HUES64 (cell line): ENCODE results near the gene NT5C1B.

Experiments
- H3K27ac ChIP-seq: 2 replicates; pipeline ENCODE4 v1.7.0; 2013; ENCODE audit warnings: low read depth, low read length, inconsistent platforms
- H3K27me3 ChIP-seq: 2 replicates; pipeline ENCODE4 v1.6.1; 2013; ENCODE audit warnings: mild to moderate bottlenecking, low read length; ENCODE audit not compliant: insufficient read depth
- H3K36me3 ChIP-seq: 2 replicates; pipeline ENCODE4 v1.6.1; 2013; ENCODE audit warnings: mild to moderate bottlenecking, low read length; ENCODE audit not compliant: insufficient read depth
- H3K4me1 ChIP-seq: 2 replicates; pipeline ENCODE4 v1.6.1; 2013; ENCODE audit warnings: mild to moderate bottlenecking, low read length, moderate library complexity; ENCODE audit not compliant: insufficient read depth
- H3K4me3 ChIP-seq: 2 replicates; pipeline ENCODE4 v1.5.1; 2013; ENCODE audit warnings: mild to moderate bottlenecking, low read length, moderate library complexity
- H3K9ac ChIP-seq: 2 replicates; pipeline ENCODE4 v1.6.1; 2013; ENCODE audit warnings: mild to moderate bottlenecking, low read depth, low read length
- H3K9me3 ChIP-seq: 2 replicates; pipeline ENCODE4 v1.6.1; 2013; ENCODE audit warnings: low read depth, low read length; ENCODE audit not compliant: insufficient read depth
- WGBS: fragments of 150-250, 120-280 bp; methylation state at CpG from one replicate; pipeline ENCODE4 v1.1.7; 2013; ENCODE audit warnings: missing lambda C conversion rate; 5-methylcytosine and 5-hydroxymethylcytosine counted together

NT5C1B gene

GRCh38 chr2:18550433-18550832 lies 38.9 kb downstream of the NT5C1B start:
- H3K4me1 ChIP-seq, result peaks cover 8% of the 10 kb centered on the region
- no peak overlapping the region for H3K9ac ChIP-seq
- peaks cover 16% of the 10 kb centered on the region for H3K36me3 ChIP-seq
- H3K27me3 ChIP-seq, result no peaks in the 10 kb centered on the region
- no peak overlapping the region for H3K27ac ChIP-seq
- no CpG with 5 or more reads among the region's 2 CpGs for WGBS
- no peaks in the 10 kb centered on the region for H3K9me3 ChIP-seq
- H3K4me3 ChIP-seq, result no peak overlapping the region

- no peak overlapping the region for H3K9ac ChIP-seq
- peaks cover 8% of the 10 kb centered on the region for H3K4me1 ChIP-seq
- H3K9me3 ChIP-seq, result no peaks in the 10 kb centered on the region
- WGBS, result 93% methylated on average over 2 of the region's 2 CpGs
- no peak overlapping the region for H3K4me3 ChIP-seq
- peaks cover 2% of the 10 kb centered on the region; the same call in 1 of the 2 replicates for H3K36me3 ChIP-seq
- no peaks in the 10 kb centered on the region for H3K27me3 ChIP-seq
- no peak overlapping the region for H3K27ac ChIP-seq
Measured at GRCh38 chr2:18549083-18549482, 40.3 kb downstream of the NT5C1B start.

- H3K4me1 ChIP-seq, result peaks cover 8% of the 10 kb centered on the region
- H3K27me3 ChIP-seq, result no peaks in the 10 kb centered on the region
- no peaks in the 10 kb centered on the region for H3K36me3 ChIP-seq
- 100% methylated on average over 1 of the region's 1 CpG for WGBS
- H3K9ac ChIP-seq, result no peak overlapping the region
- no peak overlapping the region for H3K27ac ChIP-seq
- H3K4me3 ChIP-seq, result no peak overlapping the region
- no peaks in the 10 kb centered on the region for H3K9me3 ChIP-seq
Measured at GRCh38 chr2:18548621-18549020, 40.7 kb downstream of the NT5C1B start.

GRCh38 chr2:18546567-18546966 lies 42.8 kb downstream of the NT5C1B start:
- Histone ChIP-seq H3K4me3 (no peak overlapping the region), H3K27ac (no peak overlapping the region), H3K9me3 (no peaks in the 10 kb centered on the region), H3K4me1 (peaks cover 8% of the 10 kb centered on the region), H3K9ac (no peak overlapping the region), H3K36me3 (no peaks in the 10 kb centered on the region), H3K27me3 (no peaks in the 10 kb centered on the region)
- 64% methylated on average over 2 of the region's 2 CpGs for WGBS

- Histone ChIP-seq H3K9ac (no peak overlapping the region), H3K27ac (no peak overlapping the region), H3K27me3 (no peaks in the 10 kb centered on the region), H3K36me3 (no peaks in the 10 kb centered on the region), H3K4me1 (peaks cover 8% of the 10 kb centered on the region), H3K4me3 (no peak overlapping the region), H3K9me3 (no peaks in the 10 kb centered on the region)
- 90% methylated on average over 4 of the region's 4 CpGs for WGBS
Measured at GRCh38 chr2:18545384-18545783, 44.0 kb downstream of the NT5C1B start.

GRCh38 chr2:18544171-18544570 lies 45.2 kb downstream of the NT5C1B start:
- Histone ChIP-seq H3K27ac (no peak overlapping the region), H3K4me1 (peaks cover 8% of the 10 kb centered on the region)
- WGBS, result 96% methylated on average over 3 of the region's 3 CpGs

GRCh38 chr2:18540872-18541271 lies 48.5 kb downstream of the NT5C1B start:
- H3K27ac ChIP-seq, result no peak overlapping the region
- H3K9ac ChIP-seq, result no peak overlapping the region
- H3K4me1 ChIP-seq, result no peaks in the 10 kb centered on the region
- WGBS, result 95% methylated on average over 2 of the region's 2 CpGs
- H3K4me3 ChIP-seq, result no peak overlapping the region
- H3K36me3 ChIP-seq, result no peaks in the 10 kb centered on the region
- no peaks in the 10 kb centered on the region for H3K9me3 ChIP-seq
- H3K27me3 ChIP-seq, result no peaks in the 10 kb centered on the region

More at GRCh38 chr2:18544171-18544570, 45.2 kb downstream of the NT5C1B start:
- Histone ChIP-seq H3K4me3 (no peak overlapping the region), H3K9me3 (no peaks in the 10 kb centered on the region), H3K27me3 (no peaks in the 10 kb centered on the region), H3K36me3 (no peaks in the 10 kb centered on the region), H3K9ac (no peak overlapping the region)

GRCh38 chr2:18536697-18537096 lies 52.7 kb downstream of the NT5C1B start:
- no peak overlapping the region for H3K9ac ChIP-seq
- H3K36me3 ChIP-seq, result no peaks in the 10 kb centered on the region
- H3K27me3 ChIP-seq, result no peaks in the 10 kb centered on the region
- H3K4me1 ChIP-seq, result no peaks in the 10 kb centered on the region
- no peak overlapping the region for H3K27ac ChIP-seq
- no peaks in the 10 kb centered on the region for H3K9me3 ChIP-seq
- H3K4me3 ChIP-seq, result no peak overlapping the region
- WGBS, result no CpG with 5 or more reads among the region's 1 CpG

GRCh38 chr2:18536100-18536499 lies 53.3 kb downstream of the NT5C1B start:
- no peak overlapping the region for H3K27ac ChIP-seq

GRCh38 chr2:18531194-18531593 lies 58.2 kb downstream of the NT5C1B start:
- 100% methylated on average over 1 of the region's 1 CpG for WGBS

More at GRCh38 chr2:18536100-18536499, 53.3 kb downstream of the NT5C1B start:
- no peaks in the 10 kb centered on the region for H3K36me3 ChIP-seq
- WGBS, result 76% methylated on average over 6 of the region's 7 CpGs
- no peak overlapping the region for H3K4me3 ChIP-seq
- no peaks in the 10 kb centered on the region for H3K9me3 ChIP-seq
- H3K4me1 ChIP-seq, result no peaks in the 10 kb centered on the region
- H3K27me3 ChIP-seq, result no peaks in the 10 kb centered on the region
- no peak overlapping the region for H3K9ac ChIP-seq

GRCh38 chr2:18527822-18528221 lies 61.5 kb downstream of the NT5C1B start:
- no peak overlapping the region for H3K9ac ChIP-seq
- H3K9me3 ChIP-seq, result no peaks in the 10 kb centered on the region
- no peak overlapping the region for H3K27ac ChIP-seq
- H3K36me3 ChIP-seq, result no peaks in the 10 kb centered on the region
- no peaks in the 10 kb centered on the region for H3K4me1 ChIP-seq
- 69% methylated on average over 4 of the region's 4 CpGs for WGBS
- H3K27me3 ChIP-seq, result no peaks in the 10 kb centered on the region
- no peak overlapping the region for H3K4me3 ChIP-seq

More at GRCh38 chr2:18531194-18531593, 58.2 kb downstream of the NT5C1B start:
- Histone ChIP-seq H3K9ac (no peak overlapping the region), H3K27ac (no peak overlapping the region), H3K36me3 (no peaks in the 10 kb centered on the region), H3K9me3 (no peaks in the 10 kb centered on the region), H3K4me1 (no peaks in the 10 kb centered on the region), H3K4me3 (no peak overlapping the region), H3K27me3 (no peaks in the 10 kb centered on the region)

- H3K27me3 ChIP-seq, result no peaks in the 10 kb centered on the region
- H3K36me3 ChIP-seq, result no peaks in the 10 kb centered on the region
- no peaks in the 10 kb centered on the region for H3K4me1 ChIP-seq
- no peak overlapping the region for H3K27ac ChIP-seq
- H3K9ac ChIP-seq, result no peak overlapping the region
- H3K9me3 ChIP-seq, result no peaks in the 10 kb centered on the region
- no peak overlapping the region for H3K4me3 ChIP-seq
- whole genome bisulfite sequencing, result 82% methylated on average over 2 of the region's 2 CpGs
Measured at GRCh38 chr2:18527326-18527725, 62.0 kb downstream of the NT5C1B start.
